ENCODE data around the gene DKK2.

Gene DKK2

GRCh38 chr4:107035819-107036583, at the start of gene DKK2:
TSS of gene DKK2 (minus strand) at chr4:107036313. CDS start at chr4:107035591, 722 bp downstream.
- no peak for DNase-seq

GRCh38 chr4:107077192-107077591, 41.1 kb upstream of the DKK2 start:
- DNase-seq: no peak

- no peak for DNase-seq
These were observed 37.0 kb upstream of the DKK2 start for GRCh38 chr4:107072836-107073736.

GRCh38 chr4:107071108-107071507, 35.0 kb upstream of the DKK2 start:
- no peak for DNase-seq

- DNase-seq: no peak
These were observed 32.9 kb upstream of the DKK2 start for GRCh38 chr4:107069049-107069448.

- no peak for DNase-seq
These were observed 32.0 kb upstream of the DKK2 start for GRCh38 chr4:107068116-107068515.

- no peak for DNase-seq
These were observed 30.5 kb upstream of the DKK2 start for GRCh38 chr4:107066621-107067020.

GRCh38 chr4:107065201-107065600, 29.1 kb upstream of the DKK2 start:
- no peak for DNase-seq

GRCh38 chr4:107060388-107060787, 24.3 kb upstream of the DKK2 start:
- no peak for DNase-seq

GRCh38 chr4:107058828-107059227, 22.7 kb upstream of the DKK2 start:
- DNase-seq: no peak

- DNase-seq: no peak
These were observed 14.5 kb upstream of the DKK2 start for GRCh38 chr4:107050525-107051135.

- DNase-seq: no peak
These were observed 10.1 kb upstream of the DKK2 start for GRCh38 chr4:107046261-107046660.

- DNase-seq: no peak
These were observed 8.1 kb upstream of the DKK2 start for GRCh38 chr4:107044170-107044569.

GRCh38 chr4:107037199-107037584, 1.1 kb upstream of the DKK2 start:
- DNase-seq: no peak

- DNase-seq: no peak
These were observed 578 bp upstream of the DKK2 start for GRCh38 chr4:107036584-107037198.

- no peak for DNase-seq
These were observed 906 bp downstream of the DKK2 start for GRCh38 chr4:107034996-107035818.

- DNase-seq: no peak
These were observed 1.8 kb downstream of the DKK2 start for GRCh38 chr4:107034091-107034995.

GRCh38 chr4:107027379-107027778, 8.7 kb downstream of the DKK2 start:
- no peak for DNase-seq

- DNase-seq: no peak
These were observed 17.8 kb downstream of the DKK2 start for GRCh38 chr4:107018344-107018735.

GRCh38 chr4:107017443-107018343, 18.4 kb downstream of the DKK2 start:
- DNase-seq: no peak

All from NCI-H2029 (cell line).